Activated T-helper 9 cell treated with anti-CD3 and anti-CD28 coated beads, Interleukin-2, amount 50 U/mL, for 16 hours (primary cell): Measurements from ENCODE around the gene RAB11FIP3.
"Not testable (repeated sequence)": the region's sequence is repeated elsewhere in the genome, so short reads cannot be mapped to it uniquely, and the experiment has no call there.

Source experiments
- DNase-seq: peaks from one replicate; pipeline ENCODE4 v3.0.0-alpha.2; 2020; ENCODE audit warnings: low read depth

The RAB11FIP3 gene

GRCh38 chr16:425082-425718, at the start of gene RAB11FIP3:
Gene RAB11FIP3, plus strand, starts transcription at chr16:425649. Its CDS starts 358 bp downstream, at chr16:426007.
- peak; percentile 76 for DNase-seq

GRCh38 chr16:375927-376816, 49.3 kb upstream of the RAB11FIP3 start:
- DNase-seq = no peak

GRCh38 chr16:376817-377418, 48.5 kb upstream of the RAB11FIP3 start:
- no peak for DNase-seq

GRCh38 chr16:377419-377951, 48.0 kb upstream of the RAB11FIP3 start:
- no peak for DNase-seq

GRCh38 chr16:378113-378820, 47.2 kb upstream of the RAB11FIP3 start:
- not testable (repeated sequence) for DNase-seq

GRCh38 chr16:378821-379182, 46.6 kb upstream of the RAB11FIP3 start:
- no peak for DNase-seq

GRCh38 chr16:379183-379960, 46.1 kb upstream of the RAB11FIP3 start:
- no peak for DNase-seq

- no peak for DNase-seq
Observed at GRCh38 chr16:379961-380761, 45.3 kb upstream of the RAB11FIP3 start.

- DNase-seq = no peak
Observed at GRCh38 chr16:380762-381011, 44.8 kb upstream of the RAB11FIP3 start.

GRCh38 chr16:381012-381788, 44.2 kb upstream of the RAB11FIP3 start:
- DNase-seq = no peak

- DNase-seq = peak; percentile 53
Observed at GRCh38 chr16:381789-382717, 43.4 kb upstream of the RAB11FIP3 start, which contains the start of gene PGAP6. Gene PGAP6, minus strand, starts transcription at chr16:381978. Its CDS starts 157 bp downstream, at chr16:381821.

- no peak for DNase-seq
Observed at GRCh38 chr16:383326-384051, 42.0 kb upstream of the RAB11FIP3 start.

GRCh38 chr16:386641-387156, 38.8 kb upstream of the RAB11FIP3 start:
- DNase-seq = no peak

GRCh38 chr16:387761-388666, 37.4 kb upstream of the RAB11FIP3 start:
- DNase-seq = not testable (repeated sequence)

- DNase-seq = no peak
Observed at GRCh38 chr16:389352-389751, 36.1 kb upstream of the RAB11FIP3 start.

- DNase-seq = peak; percentile 73
Observed at GRCh38 chr16:391885-392335, 33.5 kb upstream of the RAB11FIP3 start.
